Measurements from ENCODE around the gene STUM.

STUM gene

GRCh38 chr1:226523646-226524406, 24.7 kb upstream of the STUM start:
- peaks cover 7% of the 10 kb centered on the region for H3K4me1 ChIP-seq (ENCODE audit: control insufficient read depth, insufficient read depth, low read length)
- no peak overlapping the region for H3K9ac ChIP-seq (ENCODE audit: low read depth, low read length)
- H3K36me3 ChIP-seq (ENCODE audit: control insufficient read depth, insufficient read depth, low read length): no peaks in the 10 kb centered on the region
- no peak overlapping the region for H3K4me3 ChIP-seq (ENCODE audit: low read depth, low read length)
- no peaks in the 10 kb centered on the region for H3K9me3 ChIP-seq (ENCODE audit: control insufficient read depth, insufficient read depth, low read length)
- no peaks in the 10 kb centered on the region for H3K27me3 ChIP-seq (ENCODE audit: control insufficient read depth, insufficient read depth, low read length)

GRCh38 chr1:226524547-226524946, 24.0 kb upstream of the STUM start:
- Histone ChIP-seq H3K36me3 (ENCODE audit: control insufficient read depth, insufficient read depth, low read length) (no peaks in the 10 kb centered on the region), H3K4me3 (ENCODE audit: low read depth, low read length) (no peak overlapping the region), H3K9ac (ENCODE audit: low read depth, low read length) (no peak overlapping the region), H3K4me1 (ENCODE audit: control insufficient read depth, insufficient read depth, low read length) (peaks cover 7% of the 10 kb centered on the region), H3K27me3 (ENCODE audit: control insufficient read depth, insufficient read depth, low read length) (no peaks in the 10 kb centered on the region), H3K9me3 (ENCODE audit: control insufficient read depth, insufficient read depth, low read length) (no peaks in the 10 kb centered on the region)

- Histone ChIP-seq H3K4me3 (ENCODE audit: low read depth, low read length) (no peak overlapping the region), H3K9me3 (ENCODE audit: control insufficient read depth, insufficient read depth, low read length) (no peaks in the 10 kb centered on the region), H3K27me3 (ENCODE audit: control insufficient read depth, insufficient read depth, low read length) (no peaks in the 10 kb centered on the region), H3K9ac (ENCODE audit: low read depth, low read length) (no peak overlapping the region), H3K36me3 (ENCODE audit: control insufficient read depth, insufficient read depth, low read length) (no peaks in the 10 kb centered on the region), H3K4me1 (ENCODE audit: control insufficient read depth, insufficient read depth, low read length) (peaks cover 2% of the 10 kb centered on the region)
These were observed 22.8 kb upstream of the STUM start for GRCh38 chr1:226525750-226526149.

GRCh38 chr1:226526801-226527595, 21.6 kb upstream of the STUM start:
- H3K9me3 ChIP-seq (ENCODE audit: control insufficient read depth, insufficient read depth, low read length): no peaks in the 10 kb centered on the region
- H3K9ac ChIP-seq (ENCODE audit: low read depth, low read length): no peak overlapping the region
- no peaks in the 10 kb centered on the region for H3K4me1 ChIP-seq (ENCODE audit: control insufficient read depth, insufficient read depth, low read length)
- H3K4me3 ChIP-seq (ENCODE audit: low read depth, low read length): no peak overlapping the region
- H3K27me3 ChIP-seq (ENCODE audit: control insufficient read depth, insufficient read depth, low read length): no peaks in the 10 kb centered on the region
- no peaks in the 10 kb centered on the region for H3K36me3 ChIP-seq (ENCODE audit: control insufficient read depth, insufficient read depth, low read length)

- no peak overlapping the region for H3K9ac ChIP-seq (ENCODE audit: low read depth, low read length)
- H3K9me3 ChIP-seq (ENCODE audit: control insufficient read depth, insufficient read depth, low read length): no peaks in the 10 kb centered on the region
- no peaks in the 10 kb centered on the region for H3K36me3 ChIP-seq (ENCODE audit: control insufficient read depth, insufficient read depth, low read length)
- H3K4me1 ChIP-seq (ENCODE audit: control insufficient read depth, insufficient read depth, low read length): no peaks in the 10 kb centered on the region
- no peaks in the 10 kb centered on the region for H3K27me3 ChIP-seq (ENCODE audit: control insufficient read depth, insufficient read depth, low read length)
- H3K4me3 ChIP-seq (ENCODE audit: low read depth, low read length): no peak overlapping the region
These were observed 18.7 kb upstream of the STUM start for GRCh38 chr1:226529891-226530290.

- Histone ChIP-seq H3K4me1 (ENCODE audit: control insufficient read depth, insufficient read depth, low read length) (no peaks in the 10 kb centered on the region), H3K27me3 (ENCODE audit: control insufficient read depth, insufficient read depth, low read length) (no peaks in the 10 kb centered on the region), H3K4me3 (ENCODE audit: low read depth, low read length) (no peak overlapping the region), H3K9me3 (ENCODE audit: control insufficient read depth, insufficient read depth, low read length) (no peaks in the 10 kb centered on the region), H3K9ac (ENCODE audit: low read depth, low read length) (no peak overlapping the region), H3K36me3 (ENCODE audit: control insufficient read depth, insufficient read depth, low read length) (no peaks in the 10 kb centered on the region)
These were observed 18.0 kb upstream of the STUM start for GRCh38 chr1:226530591-226530990.

GRCh38 chr1:226531360-226532093, 17.0 kb upstream of the STUM start:
- Histone ChIP-seq H3K9ac (ENCODE audit: low read depth, low read length) (no peak overlapping the region), H3K27me3 (ENCODE audit: control insufficient read depth, insufficient read depth, low read length) (no peaks in the 10 kb centered on the region), H3K4me3 (ENCODE audit: low read depth, low read length) (no peak overlapping the region), H3K9me3 (ENCODE audit: control insufficient read depth, insufficient read depth, low read length) (no peaks in the 10 kb centered on the region), H3K36me3 (ENCODE audit: control insufficient read depth, insufficient read depth, low read length) (no peaks in the 10 kb centered on the region), H3K4me1 (ENCODE audit: control insufficient read depth, insufficient read depth, low read length) (no peaks in the 10 kb centered on the region)

GRCh38 chr1:226532553-226532952, 16.0 kb upstream of the STUM start:
- Histone ChIP-seq H3K27me3 (ENCODE audit: control insufficient read depth, insufficient read depth, low read length) (no peaks in the 10 kb centered on the region), H3K4me3 (ENCODE audit: low read depth, low read length) (no peak overlapping the region), H3K9me3 (ENCODE audit: control insufficient read depth, insufficient read depth, low read length) (no peaks in the 10 kb centered on the region), H3K9ac (ENCODE audit: low read depth, low read length) (no peak overlapping the region), H3K4me1 (ENCODE audit: control insufficient read depth, insufficient read depth, low read length) (no peaks in the 10 kb centered on the region), H3K36me3 (ENCODE audit: control insufficient read depth, insufficient read depth, low read length) (no peaks in the 10 kb centered on the region)

GRCh38 chr1:226533220-226533619, 15.3 kb upstream of the STUM start:
- Histone ChIP-seq H3K4me3 (ENCODE audit: low read depth, low read length) (no peak overlapping the region), H3K4me1 (ENCODE audit: control insufficient read depth, insufficient read depth, low read length) (no peaks in the 10 kb centered on the region), H3K9me3 (ENCODE audit: control insufficient read depth, insufficient read depth, low read length) (no peaks in the 10 kb centered on the region), H3K36me3 (ENCODE audit: control insufficient read depth, insufficient read depth, low read length) (no peaks in the 10 kb centered on the region), H3K27me3 (ENCODE audit: control insufficient read depth, insufficient read depth, low read length) (no peaks in the 10 kb centered on the region), H3K9ac (ENCODE audit: low read depth, low read length) (no peak overlapping the region)

GRCh38 chr1:226534098-226534497, 14.5 kb upstream of the STUM start:
- Histone ChIP-seq H3K4me3 (ENCODE audit: low read depth, low read length) (no peak overlapping the region), H3K9me3 (ENCODE audit: control insufficient read depth, insufficient read depth, low read length) (no peaks in the 10 kb centered on the region), H3K27me3 (ENCODE audit: control insufficient read depth, insufficient read depth, low read length) (no peaks in the 10 kb centered on the region), H3K4me1 (ENCODE audit: control insufficient read depth, insufficient read depth, low read length) (no peaks in the 10 kb centered on the region), H3K9ac (ENCODE audit: low read depth, low read length) (no peak overlapping the region), H3K36me3 (ENCODE audit: control insufficient read depth, insufficient read depth, low read length) (no peaks in the 10 kb centered on the region)

GRCh38 chr1:226534645-226535044, 13.9 kb upstream of the STUM start:
- no peaks in the 10 kb centered on the region for H3K9me3 ChIP-seq (ENCODE audit: control insufficient read depth, insufficient read depth, low read length)
- H3K9ac ChIP-seq (ENCODE audit: low read depth, low read length): no peak overlapping the region
- no peak overlapping the region for H3K4me3 ChIP-seq (ENCODE audit: low read depth, low read length)
- H3K4me1 ChIP-seq (ENCODE audit: control insufficient read depth, insufficient read depth, low read length): no peaks in the 10 kb centered on the region
- no peaks in the 10 kb centered on the region for H3K36me3 ChIP-seq (ENCODE audit: control insufficient read depth, insufficient read depth, low read length)
- no peaks in the 10 kb centered on the region for H3K27me3 ChIP-seq (ENCODE audit: control insufficient read depth, insufficient read depth, low read length)

All from iPS-15b (cell line).